Osteoblast (primary cell): ENCODE results near the gene GREB1L. TPM values are rescaled to one million over a fixed set of nuclear protein-coding genes. Genes with fewer than 3 reads are reported as not detected.

Experiments
- DNase-seq: peaks from one replicate; pipeline ENCODE4 v3.0.0; 2011; ENCODE audit warnings: low spot score, mixed read lengths; ENCODE audit not compliant: insufficient read length; ENCODE audit errors: missing footprints
- H2AFZ ChIP-seq: 2 replicates; pipeline ENCODE4 v1.6.0; 2011; ENCODE audit warnings: mild to moderate bottlenecking, low read length
- H3K27ac ChIP-seq: 2 replicates; pipeline ENCODE4 v1.5.1; 2011; ENCODE audit warnings: mild to moderate bottlenecking, low read depth, low read length, moderate library complexity
- H3K27me3 ChIP-seq: 2 replicates; pipeline ENCODE4 v1.6.0; 2012; ENCODE audit warnings: mild to moderate bottlenecking, control low read depth, inconsistent platforms, low read length, moderate library complexity; ENCODE audit not compliant: insufficient read depth
- H3K36me3 ChIP-seq: 2 replicates; pipeline ENCODE4 v1.5.1; 2011; ENCODE audit warnings: mild to moderate bottlenecking, low read length, control low read depth, moderate library complexity; ENCODE audit not compliant: insufficient read depth
- H3K4me1 ChIP-seq: 2 replicates; pipeline ENCODE4 v1.5.1; 2011; ENCODE audit warnings: mild to moderate bottlenecking, low read length, control low read depth, moderate library complexity; ENCODE audit not compliant: insufficient read depth
- H3K4me2 ChIP-seq: 2 replicates; pipeline ENCODE4 v1.6.0; 2011; ENCODE audit warnings: mild to moderate bottlenecking, low read length; ENCODE audit not compliant: insufficient read depth
- H3K4me3 ChIP-seq: fragments of 200-600 bp; sonication (generic); 3 replicates; pipeline ENCODE4 v1.5.1; 2012; ENCODE audit warnings: mild to moderate bottlenecking, low read length, inconsistent platforms; ENCODE audit not compliant: insufficient read depth
- H3K79me2 ChIP-seq: 2 replicates; pipeline ENCODE4 v1.6.0; 2012; ENCODE audit warnings: mild to moderate bottlenecking, low read length, control low read depth, inconsistent platforms; ENCODE audit not compliant: insufficient read depth
- H3K9me3 ChIP-seq: 2 replicates; pipeline ENCODE4 v1.5.1; 2011; ENCODE audit warnings: low read depth, low read length, control low read depth
- H4K20me1 ChIP-seq: 2 replicates; pipeline ENCODE4 v1.6.0; 2012; ENCODE audit warnings: mild to moderate bottlenecking, low read length, control low read depth; ENCODE audit not compliant: insufficient read depth
- CTCF ChIP-seq: IDR thresholded peaks from 2 replicates; pipeline ENCODE4 v1.5.1; 2011; ENCODE audit warnings: mild to moderate bottlenecking, low read depth, low read length, moderate library complexity; ENCODE audit errors: extremely low read depth
- total RNA-seq: library from RNA; depleted of rRNA; stranded (reverse); fragments of >200 nt; gene quantifications from 2 replicates; pipeline ENCODE4 v1.2.3, GENCODE V29; 2012

The GREB1L gene
- total RNA-seq, 1 donor: 0.36 TPM

GRCh38 chr18:21459706-21460286, 217.8 kb downstream of the GREB1L start:
- Histone ChIP-seq H3K9me3 (no peaks in the 10 kb centered on the region), H2AFZ (no peak overlapping the region), H3K4me2 (no peak overlapping the region), H3K79me2 (no peaks in the 10 kb centered on the region), H3K4me3 (no peak overlapping the region), H3K27me3 (peaks cover 2% of the 10 kb centered on the region), H3K27ac (no peak overlapping the region), H4K20me1 (no peaks in the 10 kb centered on the region), H3K4me1 (no peaks in the 10 kb centered on the region), H3K36me3 (no peaks in the 10 kb centered on the region)
- TF ChIP-seq CTCF: no peak
- DNase-seq: no peak

- H3K4me2 ChIP-seq: no peak overlapping the region
- no peak overlapping the region for H2AFZ ChIP-seq
- H3K79me2 ChIP-seq: no peaks in the 10 kb centered on the region
- H3K27me3 ChIP-seq: peaks cover 8% of the 10 kb centered on the region
- no peaks in the 10 kb centered on the region for H3K36me3 ChIP-seq
- no peak overlapping the region for H3K27ac ChIP-seq
- H3K4me3 ChIP-seq: no peak overlapping the region
- no peaks in the 10 kb centered on the region for H4K20me1 ChIP-seq
- H3K4me1 ChIP-seq: no peaks in the 10 kb centered on the region
- TF ChIP-seq CTCF: no peak
- no peaks in the 10 kb centered on the region for H3K9me3 ChIP-seq
- DNase-seq: no peak
Observed at GRCh38 chr18:21461460-21461859, 219.4 kb downstream of the GREB1L start.

- no peak for TF ChIP-seq CTCF
- Histone ChIP-seq H3K4me1 (no peaks in the 10 kb centered on the region), H3K4me2 (no peak overlapping the region), H3K36me3 (no peaks in the 10 kb centered on the region), H3K79me2 (no peaks in the 10 kb centered on the region), H3K9me3 (no peaks in the 10 kb centered on the region), H3K27me3 (peaks cover 12% of the 10 kb centered on the region), H2AFZ (no peak overlapping the region), H3K4me3 (no peak overlapping the region), H4K20me1 (no peaks in the 10 kb centered on the region), H3K27ac (no peak overlapping the region)
- no peak for DNase-seq
Observed at GRCh38 chr18:21463718-21464117, 221.7 kb downstream of the GREB1L start.

- no peak overlapping the region for H3K27ac ChIP-seq
- H2AFZ ChIP-seq: no peak overlapping the region
- no peak for TF ChIP-seq CTCF
- H3K4me2 ChIP-seq: no peak overlapping the region
- H3K9me3 ChIP-seq: no peaks in the 10 kb centered on the region
- no peaks in the 10 kb centered on the region for H3K36me3 ChIP-seq
- no peaks in the 10 kb centered on the region for H4K20me1 ChIP-seq
- no peak for DNase-seq
- H3K79me2 ChIP-seq: no peaks in the 10 kb centered on the region
- H3K4me1 ChIP-seq: no peaks in the 10 kb centered on the region
- H3K4me3 ChIP-seq: no peak overlapping the region
- peaks cover 10% of the 10 kb centered on the region for H3K27me3 ChIP-seq
Observed at GRCh38 chr18:21468514-21469164, 226.6 kb downstream of the GREB1L start.
